B cell (primary cell): ENCODE results near the gene RHEBL1. TPM values are rescaled to one million over a fixed set of nuclear protein-coding genes. Genes with fewer than 3 reads are reported as not detected.

Experiments used
- ATAC-seq: fragments of 200-7000 bp; cut with Tn5 transposase; one replicate; pipeline ENCODE4 v1.10.0; 2021; ENCODE audit warnings: low read depth, mild to moderate bottlenecking, moderate number of reproducible peaks, moderate library complexity
- CTCF ChIA-PET: fragments of 350-600 bp; sonication (Branson Sonifier 250); formaldehyde crosslinking; loops from one replicate; lab custom pipeline; 2021; ENCODE audit warnings: antibody characterized with exemption, inconsistent platforms; lab: Charles Lee
- POLR2A ChIA-PET: fragments of 350-600 bp; sonication (Branson Sonifier 250); formaldehyde crosslinking; loops from one replicate; lab custom pipeline; 2021; ENCODE audit warnings: antibody characterized with exemption; lab: Charles Lee
- DNase-seq: peaks from one replicate; pipeline ENCODE4 v3.0.0; 2013
- H2AFZ ChIP-seq: 2 replicates; pipeline ENCODE4 v1.6.1; 2012; ENCODE audit warnings: mild to moderate bottlenecking, low read depth, low read length; ENCODE audit not compliant: insufficient read depth, poor library complexity, severe bottlenecking
- H3K27ac ChIP-seq, 2 donors: 1 replicate in 1 of 2; 2 replicates in 1 of 2; pipeline ENCODE4 v1.5.1; 2012 to 2013; ENCODE audit warnings: low read length in 2 of 2, mild to moderate bottlenecking in 2 of 2, moderate library complexity in 1 of 2
- H3K27me3 ChIP-seq, 4 experiments: fragments of 200-600 bp in 1 of 4; sonication (generic) in 1 of 4; replicated peaks in 1 of 4; 1 replicate in 2 of 4; 2 replicates in 2 of 4; pipeline versions ENCODE4 v1.6.1 to v1.7.0; 2013 to 2016; ENCODE audit warnings: low read length in 3 of 4, mild to moderate bottlenecking in 2 of 4, mixed read lengths in 1 of 4, moderate library complexity in 1 of 4; ENCODE audit not compliant: insufficient read depth in 4 of 4, control insufficient read depth in 3 of 4; ENCODE audit errors: control extremely low read depth in 1 of 4
- H3K36me3 ChIP-seq, 2 experiments: replicated peaks in 1 of 2; 1 replicate in 1 of 2; 2 replicates in 1 of 2; pipeline versions ENCODE4 v1.6.1 to v1.7.1; 2013; ENCODE audit warnings: low read length in 1 of 2; ENCODE audit not compliant: insufficient read depth in 2 of 2, control insufficient read depth in 1 of 2; ENCODE audit errors: control extremely low read depth in 1 of 2, extremely low read depth in 1 of 2
- H3K4me1 ChIP-seq, 2 donors: fragments of 200-600 bp in 1 of 2; sonication (generic) in 1 of 2; 1 replicate in 1 of 2; 2 replicates in 1 of 2; pipeline versions ENCODE4 v1.5.1 to v1.6.1; 2013 to 2017; ENCODE audit warnings: low read length in 2 of 2; ENCODE audit not compliant: control insufficient read depth in 2 of 2, insufficient read depth in 2 of 2
- H3K4me2 ChIP-seq: replicated peaks from 2 replicates; pipeline ENCODE3; 2012; ENCODE audit warnings: mild to moderate bottlenecking, low read depth, low read length; ENCODE audit not compliant: poor library complexity, severe bottlenecking
- H3K4me3 ChIP-seq, 5 experiments: fragments of 200-600 bp in 1 of 5; sonication (generic) in 1 of 5; 1 replicate in 3 of 5; 2 replicates in 2 of 5; pipeline versions ENCODE4 v1.5.1 to v1.7.0; 2011 to 2016; ENCODE audit warnings: low read length in 4 of 5, mild to moderate bottlenecking in 4 of 5, low read depth in 2 of 5, control low read depth in 1 of 5, moderate library complexity in 1 of 5; ENCODE audit not compliant: insufficient read depth in 1 of 5; ENCODE audit errors: control extremely low read depth in 1 of 5, extremely low read depth in 1 of 5
- H3K79me2 ChIP-seq: fragments of 200-600 bp; sonication (generic); one replicate; pipeline ENCODE4 v1.6.0; 2016; ENCODE audit warnings: low read length; ENCODE audit not compliant: control insufficient read depth, insufficient read depth
- H3K9ac ChIP-seq: fragments of 200-600 bp; sonication (generic); 2 replicates; pipeline ENCODE4 v1.6.1; 2017; ENCODE audit warnings: mild to moderate bottlenecking, low read length, moderate library complexity
- H3K9me3 ChIP-seq, 3 donors: one replicate each; pipeline versions ENCODE4 v1.6.1 to v1.7.1; 2013; ENCODE audit warnings: low read length in 2 of 3; ENCODE audit not compliant: control insufficient read depth in 2 of 3, insufficient read depth in 1 of 3; ENCODE audit errors: control extremely low read depth in 1 of 3
- H4K20me1 ChIP-seq: 2 replicates; pipeline ENCODE4 v1.6.0; 2012; ENCODE audit warnings: mild to moderate bottlenecking, low read length; ENCODE audit not compliant: insufficient read depth, control insufficient read depth, poor library complexity, severe bottlenecking
- H3K27ac Mint-ChIP-seq: one replicate; pipeline ENCODE4 v1.8.0; 2021; ENCODE audit warnings: mixed read lengths
- H3K27me3 Mint-ChIP-seq: one replicate; pipeline ENCODE4 v1.8.0; 2021; ENCODE audit warnings: mixed read lengths
- H3K4me1 Mint-ChIP-seq: one replicate; pipeline ENCODE4 v1.8.0; 2021; ENCODE audit warnings: mixed read lengths
- H3K4me3 Mint-ChIP-seq: one replicate; pipeline ENCODE4 v1.8.0; 2021; ENCODE audit warnings: mixed read lengths
- H3K9me3 Mint-ChIP-seq: one replicate; pipeline ENCODE4 v1.8.0; 2022; ENCODE audit warnings: mixed read lengths; ENCODE audit not compliant: insufficient read depth
- CTCF ChIP-seq: fragments of 200-600 bp; IDR thresholded peaks from one replicate; pipeline ENCODE4 v1.8.0; 2022; ENCODE audit warnings: antibody characterized with exemption, mild to moderate bottlenecking
- EZH2 ChIP-seq: IDR thresholded peaks from 2 replicates; pipeline ENCODE4 v1.6.1; 2012; ENCODE audit warnings: borderline replicate concordance, low read depth, mild to moderate bottlenecking, moderate library complexity, low read length; ENCODE audit not compliant: insufficient read depth, poor library complexity, severe bottlenecking
- WGBS: methylation state at CpG from one replicate; pipeline ENCODE4 v1.1.5; 2013; ENCODE audit warnings: missing lambda C conversion rate; ENCODE audit not compliant: insufficient coverage; 5-methylcytosine and 5-hydroxymethylcytosine counted together
- intact Hi-C: fragments of 100-400 bp; cut with micrococcal nuclease; formaldehyde crosslinking; loops from one replicate; pipeline ENCODE4 v1.10.0; 2022
- polyA plus RNA-seq: library from polyadenylated mRNA; depleted of rRNA; stranded (reverse); fragments of >200 nt; gene quantifications from 2 replicates; pipeline ENCODE4 v1.2.3, GENCODE V29; 2012
- total RNA-seq, 2 donors: library from RNA; stranded (reverse); fragments of 120-200 nt in 1 of 2; gene quantifications; 1 replicate in 1 of 2; 2 replicates in 1 of 2; pipeline versions ENCODE4 v1.2.3 to v1.2.4, GENCODE V29; 2013 to 2022

RHEBL1 gene
- total and polyA plus RNA-seq, 2 donors (not counting 1 experiment from before 2014, with no cell fraction given) = 3.0 to 6.1 TPM

GRCh38 chr12:49038291-49038955 lies 31.4 kb downstream of the RHEBL1 start:
- H3K79me2 ChIP-seq = peaks cover 24% of the 10 kb centered on the region
- H3K4me1 ChIP-seq = no peaks in the 10 kb centered on the region
- H3K9me3 ChIP-seq = no peaks in the 10 kb centered on the region
- 98% methylated on average over 20 of the region's 20 CpGs for WGBS
- peaks cover 0 to 86% of the 10 kb centered on the region in 2 experiments for H3K36me3 ChIP-seq
- H3K4me3 ChIP-seq = no peak overlapping the region
- no peak overlapping the region for H3K27ac ChIP-seq
- intact Hi-C loops = no loop called here
- ATAC-seq (no peak), DNase-seq (no peak)
- CTCF ChIA-PET = interaction anchor here (0.6 to 1.6 kb wide), 4 partner anchors 9 to 51 kb away, joined by 3 to 4 read pairs (median 4); no protein-coding TSS in a partner anchor
- Mint-ChIP-seq H3K27me3 (no peaks in the 10 kb centered on the region), H3K27ac (no peak overlapping the region), H3K4me1 (no peaks in the 10 kb centered on the region), H3K4me3 (no peak overlapping the region), H3K9me3 (no peaks in the 10 kb centered on the region)
- POLR2A ChIA-PET = no interaction called here
- no peaks in the 10 kb centered on the region for H3K27me3 ChIP-seq
- no peak for TF ChIP-seq CTCF
- TF ChIP-seq EZH2 = no peak
- peaks cover 30% of the 10 kb centered on the region for H4K20me1 ChIP-seq
- H2AFZ ChIP-seq = no peak overlapping the region
- H3K9ac ChIP-seq = no peak overlapping the region
- no peak overlapping the region for H3K4me2 ChIP-seq

- no peaks in the 10 kb centered on the region for H3K9me3 ChIP-seq
- no peak overlapping the region for H3K4me3 ChIP-seq
- H4K20me1 ChIP-seq = peaks cover 25% of the 10 kb centered on the region
- CTCF ChIA-PET = interaction anchor here (1.2 to 1.6 kb wide), 2 partner anchors 41 to 52 kb away, joined by 3 to 4 read pairs; no protein-coding TSS in a partner anchor
- H2AFZ ChIP-seq = no peak overlapping the region
- intact Hi-C loops = no loop called here
- Mint-ChIP-seq H3K4me3 (no peak overlapping the region), H3K9me3 (no peaks in the 10 kb centered on the region), H3K27ac (no peak overlapping the region), H3K27me3 (no peaks in the 10 kb centered on the region), H3K4me1 (no peaks in the 10 kb centered on the region)
- H3K36me3 ChIP-seq = peaks cover 0 to 86% of the 10 kb centered on the region in 2 experiments
- no peak overlapping the region for H3K27ac ChIP-seq
- peaks cover 20% of the 10 kb centered on the region for H3K79me2 ChIP-seq
- no peak for ATAC-seq
- H3K9ac ChIP-seq = no peak overlapping the region
- H3K27me3 ChIP-seq = no peaks in the 10 kb centered on the region
- WGBS = 100% methylated on average over 7 of the region's 7 CpGs
- H3K4me2 ChIP-seq = no peak overlapping the region
- DNase-seq = no peak
- no peak for TF ChIP-seq CTCF
- no peak for TF ChIP-seq EZH2
- no peaks in the 10 kb centered on the region for H3K4me1 ChIP-seq
- POLR2A ChIA-PET = no interaction called here
Measured at GRCh38 chr12:49037947-49038237, 31.9 kb downstream of the RHEBL1 start.
